ENCODE results near the gene ITPR2. TPM values are rescaled to one million over a fixed set of nuclear protein-coding genes. Genes with fewer than 3 reads are reported as not detected.
"Not testable (repeated sequence)": the region's sequence is repeated elsewhere in the genome, so short reads cannot be mapped to it uniquely, and the experiment has no call there.

The ITPR2 gene
- total RNA-seq, 1 donor from 2014 or later = 12.5 TPM

DNA sequence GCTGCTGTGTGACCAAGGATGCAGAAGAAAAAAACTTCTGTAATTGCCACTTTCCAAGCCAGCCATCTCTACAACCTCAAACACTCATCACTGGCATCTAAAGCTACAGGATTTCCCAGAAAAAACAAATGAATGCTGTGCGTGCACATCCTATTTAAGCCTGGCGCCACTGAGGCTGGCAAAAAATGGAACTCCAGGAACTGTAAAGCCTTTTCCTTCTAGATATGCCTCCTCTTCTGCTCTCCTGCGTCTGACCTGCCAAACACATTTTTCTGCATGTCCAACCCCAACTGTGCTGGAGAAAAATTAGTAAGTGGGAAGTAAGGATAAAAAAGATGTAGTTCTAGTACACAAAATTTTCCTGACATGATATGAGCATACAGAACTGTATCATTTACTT lies 184.9 kb downstream of the ITPR2 start:
- Histone ChIP-seq H3K9me3 (peaks cover 0 to 6% of the 10 kb centered on the region in 2 donors), H3K36me3 (peaks cover 0 to 3% of the 10 kb centered on the region in 2 donors), H3K4me3 (no peak overlapping the region), H3K27ac (no peak overlapping the region), H3K4me1 (peaks cover 0 to 5% of the 10 kb centered on the region in 2 donors), H3K27me3 (no peaks in the 10 kb centered on the region)
- TF ChIP-seq CTCF (IDR thresholded peaks at IDR 0.05) = no peak
- DNase-seq (ENCODE audit: low spot score in 2 of 2) = no peak
- intact Hi-C loops (cut with DNase I) = no loop called here

DNA sequence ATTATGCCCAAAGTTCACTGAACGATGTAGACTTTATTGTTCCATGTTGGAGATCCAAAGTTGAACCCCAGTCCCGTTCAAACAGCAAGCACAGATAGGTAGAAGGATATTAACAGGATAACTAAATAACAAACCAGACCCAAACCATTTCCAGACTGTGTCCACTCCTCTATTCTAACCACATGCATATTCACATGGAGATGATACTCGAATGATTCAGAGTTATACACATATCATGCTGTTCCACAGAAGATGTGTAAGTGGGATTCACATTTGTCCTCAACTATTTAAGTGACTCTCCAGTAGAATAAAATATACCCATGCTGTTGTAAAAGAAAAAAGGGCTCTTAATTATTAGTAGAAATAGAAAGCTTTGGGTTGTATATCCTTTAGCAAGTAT lies 185.9 kb downstream of the ITPR2 start:
- H3K27me3 ChIP-seq = no peaks in the 10 kb centered on the region
- H3K4me3 ChIP-seq = no peak overlapping the region
- no peak for TF ChIP-seq CTCF (IDR thresholded peaks at IDR 0.05)
- peaks cover 0 to 5% of the 10 kb centered on the region in 2 donors for H3K4me1 ChIP-seq
- H3K9me3 ChIP-seq = peaks cover 0 to 6% of the 10 kb centered on the region in 2 donors
- no peak overlapping the region for H3K27ac ChIP-seq
- no peak for DNase-seq (ENCODE audit: low spot score in 2 of 2)
- H3K36me3 ChIP-seq = peaks cover 0 to 2% of the 10 kb centered on the region in 2 donors
- intact Hi-C loops (cut with DNase I) = no loop called here

- Histone ChIP-seq H3K27ac (no peak overlapping the region), H3K4me1 (peaks cover 0 to 5% of the 10 kb centered on the region in 2 donors), H3K36me3 (no peaks in the 10 kb centered on the region), H3K9me3 (peaks cover 0 to 6% of the 10 kb centered on the region in 2 donors), H3K27me3 (no peaks in the 10 kb centered on the region), H3K4me3 (no peak overlapping the region)
- no peak for TF ChIP-seq CTCF (IDR thresholded peaks at IDR 0.05)
- no peak for DNase-seq (ENCODE audit: low spot score in 2 of 2)
- intact Hi-C loops (cut with DNase I) = no loop called here
Measured at GRCh38 chr12:26646571-26646970, 186.4 kb downstream of the ITPR2 start.

DNA sequence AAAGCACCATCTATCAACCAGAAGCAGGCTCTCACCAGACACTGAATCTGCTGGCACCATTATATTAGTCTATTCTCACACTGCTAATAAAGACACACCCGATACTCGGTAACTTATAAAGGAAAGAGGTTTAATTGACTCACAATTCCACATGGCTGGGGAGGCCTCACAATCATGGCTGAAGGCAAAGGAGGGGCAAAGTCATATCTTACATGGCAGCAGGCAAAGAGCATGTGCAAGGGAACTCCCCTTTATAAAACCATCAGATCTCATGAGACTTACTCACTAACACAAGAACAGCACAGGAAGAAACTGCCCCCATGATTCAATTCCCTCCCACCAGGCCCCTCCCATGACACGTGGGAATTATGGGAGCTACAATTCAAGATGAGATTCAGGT lies 188.6 kb downstream of the ITPR2 start:
- H3K27ac ChIP-seq, H3K4me1 ChIP-seq: not testable (repeated sequence)

DNA sequence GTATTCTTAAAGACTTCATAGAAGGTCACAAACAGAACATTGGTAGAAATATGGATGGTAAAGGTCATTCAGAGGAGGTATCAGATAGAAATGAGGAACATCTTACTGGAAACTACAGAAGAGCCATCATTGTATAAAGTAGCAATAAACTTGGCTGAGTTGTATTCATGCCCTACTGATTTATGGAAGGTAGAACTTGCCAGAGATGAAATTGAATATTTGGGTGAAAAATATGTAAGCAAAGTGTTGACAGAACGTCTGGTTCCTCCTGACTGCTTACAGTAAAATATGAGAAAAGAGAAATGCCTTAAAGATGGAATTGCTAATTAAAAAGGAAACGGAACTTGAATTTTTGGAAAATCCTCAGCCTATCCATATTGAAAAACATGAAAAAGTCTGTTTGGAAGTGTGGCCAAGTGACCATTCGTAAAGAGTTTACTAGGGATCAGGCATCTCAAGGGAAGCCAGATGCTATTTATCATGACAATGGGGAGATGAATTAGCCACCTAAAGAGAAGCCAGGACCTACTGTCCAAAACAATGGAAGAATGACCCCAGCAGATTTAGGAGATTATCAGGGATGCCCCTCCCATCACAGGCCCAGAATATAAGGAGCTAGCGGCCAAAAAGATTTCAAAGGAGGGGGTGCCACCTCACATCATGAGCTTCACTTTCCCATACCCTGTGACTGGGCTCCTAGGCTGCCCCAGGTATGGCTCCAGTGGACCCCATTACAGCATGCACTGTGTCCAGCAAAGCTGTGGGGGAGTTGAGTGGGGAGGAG lies 189.3 kb downstream of the ITPR2 start:
- DNase-seq (ENCODE audit: low spot score in 2 of 2) = no peak
- Histone ChIP-seq H3K27ac (no peak overlapping the region), H3K4me1 (peaks cover 0 to 5% of the 10 kb centered on the region in 2 donors), H3K4me3 (no peak overlapping the region), H3K27me3 (no peaks in the 10 kb centered on the region), H3K36me3 (peaks cover 0 to 1% of the 10 kb centered on the region in 2 donors), H3K9me3 (no peaks in the 10 kb centered on the region)
- intact Hi-C loops (cut with DNase I) = no loop called here
- TF ChIP-seq CTCF (IDR thresholded peaks at IDR 0.05) = no peak

More for the DNA sequence above, 188.6 kb downstream of the ITPR2 start:
- H3K4me3 ChIP-seq; DNase-seq (ENCODE audit: low spot score in 2 of 2); H3K9me3 ChIP-seq; H3K27me3 ChIP-seq; intact Hi-C loops (cut with DNase I); H3K36me3 ChIP-seq: not testable (repeated sequence)

- no peaks in the 10 kb centered on the region for H3K4me1 ChIP-seq
- intact Hi-C loops (cut with DNase I) = no loop called here
- TF ChIP-seq CTCF (IDR thresholded peaks at IDR 0.05) = no peak
- H3K27ac ChIP-seq = no peak overlapping the region
- H3K27me3 ChIP-seq = no peaks in the 10 kb centered on the region
- peaks cover 0 to 2% of the 10 kb centered on the region in 2 donors for H3K36me3 ChIP-seq
- H3K9me3 ChIP-seq = no peaks in the 10 kb centered on the region
- DNase-seq (ENCODE audit: low spot score in 2 of 2) = no peak
- H3K4me3 ChIP-seq = no peak overlapping the region
Measured at GRCh38 chr12:26642361-26642760, 190.6 kb downstream of the ITPR2 start.

Data from ascending aorta (tissue), 2 donors.